Esophagus muscularis mucosa (tissue), 4 donors: Measurements from ENCODE around the gene SLX4IP.

Experiments used
- EP300 ChIP-seq: sonication (generic); formaldehyde crosslinking; IDR thresholded peaks from one replicate; pipeline ENCODE4 v1.6.1; 2017; ENCODE audit warnings: antibody characterized with exemption
- POLR2A ChIP-seq: fragments of 450-650 bp; IDR thresholded peaks from one replicate; pipeline ENCODE4 v1.6.1; 2017; ENCODE audit warnings: antibody characterized with exemption, moderate library complexity, mild to moderate bottlenecking, low read depth
- POLR2AphosphoS5 ChIP-seq, 2 donors: sonication (generic); formaldehyde crosslinking; IDR thresholded peaks; one replicate each; pipeline ENCODE4 v1.6.1; 2017; ENCODE audit warnings: antibody characterized with exemption in 2 of 2
- TF ChIP-seq, protein P1 (sequence below), 3 experiments: fragments of 200-600 bp in 2 of 3; fragments of 450-650 bp in 1 of 3; sonication (generic) in 2 of 3; IDR thresholded peaks; one replicate each; pipeline ENCODE4 v1.5.1; 2017 to 2019; ENCODE audit warnings: antibody characterized with exemption in 3 of 3, mild to moderate bottlenecking in 2 of 3, moderate library complexity in 1 of 3

GRCh38 chr20:10665027-10665561 is 230.0 kb downstream of the SLX4IP start:
- TF ChIP-seq, protein P1, sequence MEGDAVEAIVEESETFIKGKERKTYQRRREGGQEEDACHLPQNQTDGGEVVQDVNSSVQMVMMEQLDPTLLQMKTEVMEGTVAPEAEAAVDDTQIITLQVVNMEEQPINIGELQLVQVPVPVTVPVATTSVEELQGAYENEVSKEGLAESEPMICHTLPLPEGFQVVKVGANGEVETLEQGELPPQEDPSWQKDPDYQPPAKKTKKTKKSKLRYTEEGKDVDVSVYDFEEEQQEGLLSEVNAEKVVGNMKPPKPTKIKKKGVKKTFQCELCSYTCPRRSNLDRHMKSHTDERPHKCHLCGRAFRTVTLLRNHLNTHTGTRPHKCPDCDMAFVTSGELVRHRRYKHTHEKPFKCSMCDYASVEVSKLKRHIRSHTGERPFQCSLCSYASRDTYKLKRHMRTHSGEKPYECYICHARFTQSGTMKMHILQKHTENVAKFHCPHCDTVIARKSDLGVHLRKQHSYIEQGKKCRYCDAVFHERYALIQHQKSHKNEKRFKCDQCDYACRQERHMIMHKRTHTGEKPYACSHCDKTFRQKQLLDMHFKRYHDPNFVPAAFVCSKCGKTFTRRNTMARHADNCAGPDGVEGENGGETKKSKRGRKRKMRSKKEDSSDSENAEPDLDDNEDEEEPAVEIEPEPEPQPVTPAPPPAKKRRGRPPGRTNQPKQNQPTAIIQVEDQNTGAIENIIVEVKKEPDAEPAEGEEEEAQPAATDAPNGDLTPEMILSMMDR (IDR thresholded peaks at IDR 0.05) = no peak
- TF ChIP-seq POLR2A = no peak
- TF ChIP-seq POLR2AphosphoS5 (IDR thresholded peaks at IDR 0.05) = no peak
- TF ChIP-seq EP300 = no peak
